ENCODE results near the gene CIDEA.

Gene CIDEA

GRCh38 chr18:12324991-12325725 lies 71.0 kb downstream of the CIDEA start:
- DNase-seq: no peak

GRCh38 chr18:12325726-12326245 lies 71.6 kb downstream of the CIDEA start:
- DNase-seq: no peak

GRCh38 chr18:12326711-12327460 lies 72.7 kb downstream of the CIDEA start:
- no peak for DNase-seq
